HG02970 (cell line): ENCODE results near the gene KIAA0040.
"Not testable (repeated sequence)": the region's sequence is repeated elsewhere in the genome, so short reads cannot be mapped to it uniquely, and the experiment has no call there.

ENCODE experiments used
- ATAC-seq: cut with Tn5 transposase; IDR thresholded peaks from one replicate; pipeline ENCODE4 v1.9.1; 2021; ENCODE audit warnings: mild to moderate bottlenecking, moderate library complexity, moderate number of reproducible peaks; ENCODE audit not compliant: unreplicated experiment, low FRiP score

KIAA0040 gene

DNA sequence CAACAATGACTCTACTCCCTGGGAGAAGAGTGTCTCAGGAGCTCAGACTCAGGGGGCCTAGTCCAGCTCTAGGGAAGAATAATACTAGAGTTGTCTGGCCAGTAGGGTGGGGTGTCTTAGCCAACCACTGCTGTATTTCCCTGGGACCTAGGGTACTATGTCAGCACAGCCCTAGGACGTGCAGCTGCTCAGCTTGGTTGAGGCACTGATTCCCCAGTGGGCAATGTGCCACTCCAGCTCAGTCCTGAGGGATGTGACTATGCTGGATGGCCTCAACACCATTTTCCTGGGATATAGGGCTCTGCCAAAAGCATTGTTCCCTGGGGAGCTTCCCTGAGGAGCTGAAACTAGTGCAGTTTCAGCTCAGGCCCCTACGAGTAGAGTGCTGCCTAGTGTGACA is 77.6 kb downstream of the KIAA0040 start:
- ATAC-seq: no peak

DNA sequence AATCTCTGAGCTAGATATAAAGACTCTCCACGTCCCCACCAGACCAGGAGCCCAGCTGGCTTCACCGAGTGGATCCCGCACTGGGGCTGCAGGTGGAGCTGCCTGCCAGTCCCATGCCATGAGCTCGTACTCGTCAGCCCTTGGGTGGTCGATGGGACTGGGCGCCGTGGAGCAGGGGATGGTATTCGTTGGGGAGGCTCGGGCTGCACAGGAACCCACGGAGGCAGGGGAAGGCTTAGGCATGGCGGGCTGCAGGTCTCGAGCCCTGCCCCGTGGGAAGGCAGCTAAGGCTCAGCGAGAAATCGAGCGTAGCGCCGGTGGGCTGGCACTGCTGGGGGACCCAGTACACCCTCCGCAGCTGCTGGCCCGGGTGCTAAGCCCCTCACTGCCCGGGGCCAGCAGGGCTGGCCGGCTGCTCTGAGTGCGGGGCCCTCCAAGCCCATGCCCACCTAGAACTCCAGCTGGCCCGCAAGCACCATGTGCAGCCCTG is 84.2 kb downstream of the KIAA0040 start:
- not testable (repeated sequence) for ATAC-seq
